COR-L47 (cell line): ENCODE measurements around the gene FAM120B.
"Not testable (repeated sequence)": the region's sequence is repeated elsewhere in the genome, so short reads cannot be mapped to it uniquely, and the experiment has no call there.

Source experiments
- DNase-seq: peaks from one replicate; lab custom pipeline; 2025; lab: John Stamatoyannopoulos, UW

The FAM120B gene

GRCh38 chr6:170298688-170299087 is 7.9 kb upstream of the FAM120B start:
- no peak for DNase-seq

- DNase-seq, result no peak
Measured at GRCh38 chr6:170301184-170301583, 5.4 kb upstream of the FAM120B start.

- DNase-seq, result no peak
Measured at GRCh38 chr6:170305805-170306323, 694 bp upstream of the FAM120B start.

GRCh38 chr6:170307080-170307545 is 555 bp downstream of the FAM120B start:
- no peak for DNase-seq

- no peak for DNase-seq
Measured at GRCh38 chr6:170308761-170309160, 2.2 kb downstream of the FAM120B start.

GRCh38 chr6:170311696-170312095 is 5.1 kb downstream of the FAM120B start:
- DNase-seq, result no peak

GRCh38 chr6:170312876-170313275 is 6.3 kb downstream of the FAM120B start:
- no peak for DNase-seq

GRCh38 chr6:170313716-170314295 is 7.2 kb downstream of the FAM120B start:
- no peak for DNase-seq

GRCh38 chr6:170314983-170315382 is 8.4 kb downstream of the FAM120B start:
- DNase-seq, result no peak

- no peak for DNase-seq
Measured at GRCh38 chr6:170316071-170316470, 9.5 kb downstream of the FAM120B start.

- no peak for DNase-seq
Measured at GRCh38 chr6:170317076-170317475, 10.5 kb downstream of the FAM120B start.

GRCh38 chr6:170317718-170318117 is 11.2 kb downstream of the FAM120B start:
- DNase-seq, result no peak

GRCh38 chr6:170329321-170329720 is 22.8 kb downstream of the FAM120B start:
- DNase-seq, result no peak

- not testable (repeated sequence) for DNase-seq
Measured at GRCh38 chr6:170335199-170335598, 28.6 kb downstream of the FAM120B start.

- DNase-seq, result no peak
Measured at GRCh38 chr6:170344631-170345576, 38.3 kb downstream of the FAM120B start.

- DNase-seq, result no peak
Measured at GRCh38 chr6:170345662-170346061, 39.1 kb downstream of the FAM120B start.

- no peak for DNase-seq
Measured at GRCh38 chr6:170346649-170347048, 40.1 kb downstream of the FAM120B start.

GRCh38 chr6:170347091-170347490 is 40.5 kb downstream of the FAM120B start:
- no peak for DNase-seq

GRCh38 chr6:170347975-170348374 is 41.4 kb downstream of the FAM120B start:
- DNase-seq, result no peak

GRCh38 chr6:170351456-170351855 is 44.9 kb downstream of the FAM120B start:
- DNase-seq, result not testable (repeated sequence)

GRCh38 chr6:170355190-170355589 is 48.6 kb downstream of the FAM120B start:
- DNase-seq, result not testable (repeated sequence)

GRCh38 chr6:170355661-170356060 is 49.1 kb downstream of the FAM120B start:
- no peak for DNase-seq

GRCh38 chr6:170357812-170358211 is 51.3 kb downstream of the FAM120B start:
- no peak for DNase-seq
